Endothelial cell of umbilical vein (primary cell): ENCODE results near the gene RPS29. TPM values are rescaled to one million over a fixed set of nuclear protein-coding genes. Genes with fewer than 3 reads are reported as not detected.

ENCODE experiments used
- BruUV-seq: library from RNA; stranded (reverse); fragments of 400-500 nt; replicated peaks from 2 replicates; lab custom pipeline; 2021; lab: Mats Ljungman, UMichigan
- CTCF ChIA-PET: fragments of 300-600, 350-600 bp; sonication (Branson Sonifier 250); formaldehyde crosslinking; loops from one replicate; lab custom pipeline; 2021; ENCODE audit warnings: antibody characterized with exemption, inconsistent platforms; lab: Charles Lee
- POLR2A ChIA-PET: fragments of 300-600, 350-600 bp; sonication (Branson Sonifier 250); formaldehyde crosslinking; loops from one replicate; lab custom pipeline; 2021; ENCODE audit warnings: antibody characterized with exemption, inconsistent platforms; lab: Charles Lee
- DNase-seq: peaks from one replicate; pipeline ENCODE4 v3.0.0-alpha.2; 2011; ENCODE audit warnings: low read depth, low spot score
- FAIRE-seq: peaks from 2 replicates; lab custom pipeline; 2011; peaks lifted over from hg19 to GRCh38; lab: Jason Lieb, UNC
- H2AFZ ChIP-seq: 2 replicates; pipeline ENCODE4 v1.6.0; 2012; ENCODE audit warnings: low read depth, low read length, control low read depth, inconsistent platforms
- H3K27ac ChIP-seq: 2 replicates; pipeline ENCODE4 v1.5.1; 2011; ENCODE audit warnings: low read depth, mild to moderate bottlenecking, control low read depth, low read length, moderate library complexity; ENCODE audit not compliant: insufficient read depth
- H3K27me3 ChIP-seq, 2 experiments: 2 replicates each; pipeline versions ENCODE4 v1.6.0 to v1.6.1; 2011; ENCODE audit warnings: low read length in 2 of 2, mixed read lengths in 1 of 2; ENCODE audit not compliant: control insufficient read depth in 2 of 2, insufficient read depth in 2 of 2
- H3K36me3 ChIP-seq, 2 experiments: 2 replicates in 1 of 2; 3 replicates in 1 of 2; pipeline ENCODE4 v1.5.1; 2011; ENCODE audit warnings: low read length in 2 of 2, mild to moderate bottlenecking in 1 of 2, moderate library complexity in 1 of 2; ENCODE audit not compliant: control insufficient read depth in 2 of 2, insufficient read depth in 2 of 2; ENCODE audit errors: extremely low read depth in 1 of 2
- H3K4me1 ChIP-seq: 3 replicates; pipeline ENCODE4 v1.5.1; 2011; ENCODE audit warnings: mild to moderate bottlenecking, low read length; ENCODE audit not compliant: control insufficient read depth, insufficient read depth; ENCODE audit errors: extremely low read depth
- H3K4me2 ChIP-seq: 2 replicates; pipeline ENCODE4 v1.6.1; 2011; ENCODE audit warnings: low read length, control low read depth, mixed read lengths; ENCODE audit not compliant: insufficient read depth
- H3K4me3 ChIP-seq, 3 experiments: fragments of 200-600 bp in 1 of 3; sonication (generic), shearing (Covaris generic) in 1 of 3; replicated peaks in 1 of 3; 2 replicates each; pipeline ENCODE4 v1.5.1; 2011 to 2016; ENCODE audit warnings: control low read depth in 3 of 3, low read length in 3 of 3, mild to moderate bottlenecking in 2 of 3, inconsistent platforms in 1 of 3, low read depth in 1 of 3, moderate library complexity in 1 of 3; ENCODE audit not compliant: insufficient read depth in 1 of 3
- H3K79me2 ChIP-seq: 2 replicates; pipeline ENCODE4 v1.6.0; 2012; ENCODE audit warnings: low read length, inconsistent platforms; ENCODE audit not compliant: control insufficient read depth, insufficient read depth
- H3K9ac ChIP-seq: replicated peaks from 2 replicates; pipeline ENCODE3; 2011; ENCODE audit warnings: low read length, control low read depth; ENCODE audit not compliant: insufficient read depth; ENCODE audit errors: extremely low read depth
- H3K9me1 ChIP-seq: replicated peaks from 3 replicates; pipeline ENCODE4 v1.6.0; 2011; ENCODE audit warnings: mild to moderate bottlenecking, low read length; ENCODE audit not compliant: control insufficient read depth, insufficient read depth; ENCODE audit errors: extremely low read depth
- H3K9me3 ChIP-seq: replicated peaks from 2 replicates; pipeline ENCODE4 v1.5.1; 2012; ENCODE audit warnings: low read length, inconsistent platforms; ENCODE audit not compliant: control insufficient read depth, insufficient read depth
- H4K20me1 ChIP-seq: replicated peaks from 2 replicates; pipeline ENCODE3; 2011; ENCODE audit warnings: mild to moderate bottlenecking, low read length; ENCODE audit not compliant: control insufficient read depth, insufficient read depth; ENCODE audit errors: extremely low read depth
- CTCF ChIP-seq, 2 donors: IDR thresholded peaks; 1 replicate in 1 of 2; 2 replicates in 1 of 2; pipeline ENCODE4 v1.5.1; 2011; ENCODE audit warnings: low read length in 2 of 2, mild to moderate bottlenecking in 2 of 2, moderate library complexity in 2 of 2, control low read depth in 1 of 2, inconsistent platforms in 1 of 2, low read depth in 1 of 2; ENCODE audit not compliant: insufficient read depth in 1 of 2; ENCODE audit errors: extremely low read depth in 1 of 2
- EZH2 ChIP-seq: IDR thresholded peaks from 2 replicates; pipeline ENCODE4 v1.6.1; 2012; ENCODE audit warnings: borderline replicate concordance, low read depth, mild to moderate bottlenecking, moderate library complexity, low read length, inconsistent platforms; ENCODE audit not compliant: severe bottlenecking
- FOS ChIP-seq: IDR thresholded peaks from 2 replicates; pipeline ENCODE4 v1.6.1; 2011; ENCODE audit warnings: mild to moderate bottlenecking, low read length, moderate library complexity, borderline replicate concordance; ENCODE audit not compliant: insufficient read depth
- GATA2 ChIP-seq: IDR thresholded peaks from 2 replicates; pipeline ENCODE4 v1.7.0; 2011; ENCODE audit warnings: low read depth, mild to moderate bottlenecking, moderate library complexity, mixed read lengths, low read length; ENCODE audit not compliant: insufficient read length, insufficient read depth
- JUN ChIP-seq: IDR thresholded peaks from 2 replicates; pipeline ENCODE4 v1.6.1; 2011; ENCODE audit warnings: borderline replicate concordance, low read depth; ENCODE audit not compliant: insufficient read length, insufficient read depth
- MAX ChIP-seq: IDR thresholded peaks from 2 replicates; pipeline ENCODE4 v1.6.1; 2011; ENCODE audit not compliant: insufficient read depth, insufficient read length
- MYC ChIP-seq: IDR thresholded peaks from one replicate; pipeline ENCODE4 v1.6.1; 2011; ENCODE audit warnings: mild to moderate bottlenecking, low read depth, low read length
- POLR2A ChIP-seq: IDR thresholded peaks from 2 replicates; pipeline ENCODE4 v1.6.1; 2012; ENCODE audit warnings: low read depth, mild to moderate bottlenecking, control low read depth, low read length
- POLR2AphosphoS5 ChIP-seq: IDR thresholded peaks from 2 replicates; pipeline ENCODE4 v1.6.1; 2012; ENCODE audit warnings: low read depth, mild to moderate bottlenecking, control low read depth, low read length, moderate library complexity; ENCODE audit not compliant: insufficient read depth
- dilution Hi-C: fragments of 300-500 bp; cut with MboI; formaldehyde crosslinking; loops from one replicate; pipeline ENCODE4 v1.15.0; 2019; ENCODE audit warnings: low sequenced_read_pairs; ENCODE audit not compliant: extremely low pct_ligation_motif_present
- intact Hi-C: fragments of 100-400 bp; cut with micrococcal nuclease; formaldehyde crosslinking; loops from one replicate; pipeline ENCODE4 v1.10.0; 2022
- polyA plus RNA-seq, 4 experiments: library from polyadenylated mRNA; depleted of rRNA in 3 of 4; stranded (reverse) in 3 of 4; unstranded in 1 of 4; fragments of >200 nt; gene quantifications; 2 replicates each; pipeline versions ENCODE4 v1.2.1 to v1.2.3, GENCODE V29; 2011 to 2012; ENCODE audit warnings: missing spikeins in 1 of 4
- total RNA-seq: library from RNA; stranded (reverse); gene quantifications from 2 replicates; pipeline ENCODE4 v1.2.3, GENCODE V29; 2021

Gene RPS29
- total and polyA plus RNA-seq, 2 donors (not counting 3 experiments of a cell fraction or from before 2014, with no cell fraction given): 1,408 to 14,040 TPM

GRCh38 chr14:49584058-49584457 lies 2.1 kb downstream of the RPS29 start:
- ChIA-PET POLR2A (no interaction called here), CTCF (no interaction called here)
- Histone ChIP-seq H2AFZ (no peak overlapping the region), H3K27ac (no peak overlapping the region), H3K9ac (no peak overlapping the region), H3K9me1 (no peaks in the 10 kb centered on the region), H3K36me3 (peaks cover 6 to 8% of the 10 kb centered on the region in 2 experiments), H3K4me1 (peaks cover 10% of the 10 kb centered on the region), H3K9me3 (no peaks in the 10 kb centered on the region), H3K79me2 (peaks cover 60% of the 10 kb centered on the region), H3K27me3 (no peaks in the 10 kb centered on the region), H3K4me2 (peak overlapping the region; percentile 94), H4K20me1 (peaks cover 5% of the 10 kb centered on the region), H3K4me3 (peak overlapping the region in 1 of 3 experiments; percentile 99)
- BruUV-seq: no TSS peak
- DNase-seq (no peak), FAIRE-seq (no peak)
- dilution Hi-C loops: no loop called here
- TF ChIP-seq POLR2A: no peak
- TF ChIP-seq MYC: no peak
- no peak for TF ChIP-seq CTCF (IDR thresholded peaks at IDR 0.05; ENCODE audit: extremely low read depth in 1 of 2, insufficient read depth in 1 of 2, low read depth in 1 of 2, low read length in 2 of 2)
- no peak for TF ChIP-seq POLR2AphosphoS5
- no peak for TF ChIP-seq EZH2
- no peak for TF ChIP-seq FOS
- no peak for TF ChIP-seq GATA2
- TF ChIP-seq MAX: no peak
- TF ChIP-seq JUN: no peak
- intact Hi-C loops: no loop called here
